VCaP (cell line): Measurements from ENCODE around the gene HSPG2.

ENCODE experiments used
- H3K27ac ChIP-seq: fragments of 450-650 bp; 2 replicates; pipeline ENCODE4 v1.5.1; 2017
- TF ChIP-seq, protein P1 (sequence below): fragments of 450-650 bp; conservative IDR thresholded peaks from 2 replicates; pipeline ENCODE4 v1.5.1; 2017; ENCODE audit warnings: mild to moderate bottlenecking, moderate library complexity

Gene HSPG2

DNA sequence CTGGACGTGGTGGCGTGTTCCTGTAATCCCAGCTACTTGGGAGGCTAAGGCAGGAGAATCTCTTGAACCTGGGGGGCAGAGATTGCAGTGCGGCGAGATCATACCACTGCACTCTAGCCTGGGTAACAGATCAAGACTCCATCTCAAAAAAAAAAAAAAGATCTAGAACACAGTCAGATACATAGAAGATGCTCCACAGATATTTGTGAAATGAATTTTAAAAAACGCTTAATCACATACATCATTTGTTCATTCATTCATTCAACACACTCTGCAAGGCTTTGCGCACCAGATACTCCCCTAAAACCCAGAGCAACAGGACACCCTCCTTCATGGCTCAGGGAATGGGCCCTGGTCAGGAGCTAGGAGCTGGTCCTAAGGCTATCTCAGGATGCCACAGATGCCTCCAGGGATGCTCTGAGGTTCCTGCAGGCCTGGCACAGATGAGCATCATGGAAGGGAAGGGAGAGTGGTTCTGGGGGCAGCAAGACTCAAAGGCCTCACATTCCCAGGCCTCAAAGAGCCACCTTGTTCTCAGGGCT is 6.4 kb downstream of the HSPG2 start:
- H3K27ac ChIP-seq, result no peak overlapping the region
- TF ChIP-seq, protein P1, sequence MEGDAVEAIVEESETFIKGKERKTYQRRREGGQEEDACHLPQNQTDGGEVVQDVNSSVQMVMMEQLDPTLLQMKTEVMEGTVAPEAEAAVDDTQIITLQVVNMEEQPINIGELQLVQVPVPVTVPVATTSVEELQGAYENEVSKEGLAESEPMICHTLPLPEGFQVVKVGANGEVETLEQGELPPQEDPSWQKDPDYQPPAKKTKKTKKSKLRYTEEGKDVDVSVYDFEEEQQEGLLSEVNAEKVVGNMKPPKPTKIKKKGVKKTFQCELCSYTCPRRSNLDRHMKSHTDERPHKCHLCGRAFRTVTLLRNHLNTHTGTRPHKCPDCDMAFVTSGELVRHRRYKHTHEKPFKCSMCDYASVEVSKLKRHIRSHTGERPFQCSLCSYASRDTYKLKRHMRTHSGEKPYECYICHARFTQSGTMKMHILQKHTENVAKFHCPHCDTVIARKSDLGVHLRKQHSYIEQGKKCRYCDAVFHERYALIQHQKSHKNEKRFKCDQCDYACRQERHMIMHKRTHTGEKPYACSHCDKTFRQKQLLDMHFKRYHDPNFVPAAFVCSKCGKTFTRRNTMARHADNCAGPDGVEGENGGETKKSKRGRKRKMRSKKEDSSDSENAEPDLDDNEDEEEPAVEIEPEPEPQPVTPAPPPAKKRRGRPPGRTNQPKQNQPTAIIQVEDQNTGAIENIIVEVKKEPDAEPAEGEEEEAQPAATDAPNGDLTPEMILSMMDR, result no peak

DNA sequence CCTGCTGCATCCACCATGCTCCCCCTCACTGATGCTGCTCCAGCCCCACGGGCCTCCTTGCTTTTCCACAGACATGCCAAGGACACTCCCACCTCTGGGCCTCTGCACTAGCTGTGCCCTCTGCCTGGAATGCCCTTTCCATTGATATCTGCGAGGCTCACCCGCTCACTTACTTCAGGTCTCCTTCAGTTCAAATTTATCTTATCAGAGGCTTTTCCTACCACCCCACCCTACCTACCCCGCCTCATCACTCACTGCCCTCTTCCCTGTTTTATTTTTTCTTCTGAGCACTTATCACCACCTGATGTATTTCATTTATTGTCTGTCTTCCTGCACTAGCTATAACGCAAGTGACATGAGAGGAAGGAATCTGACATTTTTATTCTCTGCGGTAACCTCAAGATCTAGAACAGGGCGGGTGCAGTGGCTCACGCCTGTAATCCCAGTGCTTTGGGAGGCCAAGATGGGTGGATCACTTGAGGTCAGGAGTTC is 7.0 kb downstream of the HSPG2 start:
- TF ChIP-seq, protein P1, result no peak

DNA sequence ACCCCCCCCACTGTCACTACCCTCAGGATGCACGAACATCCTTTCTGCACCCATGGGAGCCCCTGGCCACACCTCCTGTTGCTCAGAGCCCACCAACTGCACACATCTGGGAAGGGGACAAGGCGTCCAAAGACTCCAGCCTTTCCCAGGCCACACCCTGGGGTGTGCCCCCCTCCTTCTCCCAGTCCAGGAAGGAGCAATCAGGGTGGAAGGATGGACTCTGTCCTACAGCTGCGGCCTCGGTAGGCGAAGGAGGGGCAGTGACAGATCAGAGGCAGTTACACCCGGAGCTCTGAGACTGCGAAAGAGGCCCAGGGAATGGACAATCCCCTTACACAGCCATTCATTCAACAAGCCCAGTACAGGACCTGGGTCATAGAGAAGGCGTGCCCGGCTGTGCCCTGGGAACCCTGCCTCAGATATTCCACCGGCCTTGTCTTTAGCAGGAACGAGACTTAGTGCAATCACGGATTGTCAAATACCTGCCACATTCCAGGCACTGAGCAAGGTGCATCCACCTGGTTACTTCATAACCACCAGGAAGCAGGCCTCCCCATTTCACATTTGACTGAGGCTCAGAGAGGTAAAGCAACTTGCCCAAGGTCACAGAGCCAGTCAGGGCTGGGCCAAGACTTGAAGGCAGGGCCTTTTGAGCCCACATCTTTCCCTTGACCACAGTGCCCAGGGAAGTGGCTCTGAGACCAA is 9.4 kb downstream of the HSPG2 start:
- TF ChIP-seq, protein P1, result no peak
- no peak overlapping the region for H3K27ac ChIP-seq

More for the DNA sequence above, 7.0 kb downstream of the HSPG2 start:
- no peak overlapping the region for H3K27ac ChIP-seq

DNA sequence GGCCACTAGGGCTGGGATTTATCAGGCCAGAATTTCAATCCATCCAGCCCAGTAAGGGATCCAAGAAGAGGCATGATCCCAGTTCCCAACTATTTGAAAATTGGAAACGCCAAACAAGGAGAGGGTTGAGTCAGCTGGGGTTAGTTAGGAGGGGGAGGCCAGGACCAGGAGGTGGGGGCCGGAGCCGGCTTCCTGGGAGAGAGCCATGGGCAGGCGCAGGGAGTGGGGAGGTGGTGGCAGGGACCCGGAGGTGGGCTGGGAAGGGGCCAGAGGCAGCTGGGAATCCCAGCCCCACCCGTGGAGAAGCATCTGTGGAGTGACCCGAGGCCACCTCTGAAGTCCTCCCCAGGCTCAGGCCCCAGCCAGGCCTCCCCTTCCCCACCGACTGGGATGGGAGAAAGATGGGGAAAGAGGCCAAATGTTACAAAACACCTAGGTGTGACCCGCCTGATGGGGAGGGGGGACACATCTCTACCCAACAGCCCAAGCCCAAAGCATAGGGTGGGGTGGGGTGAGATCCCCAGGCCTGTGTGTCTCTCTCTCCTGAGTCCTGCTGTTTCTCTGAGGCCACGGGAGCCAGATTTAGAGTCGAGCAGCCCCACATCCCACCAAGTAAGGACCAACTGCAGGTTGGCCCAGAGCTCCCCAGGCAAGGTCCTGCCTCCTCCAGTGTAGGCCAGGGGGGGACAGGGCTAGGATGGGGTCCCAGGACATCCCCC is 10.1 kb downstream of the HSPG2 start:
- TF ChIP-seq, protein P1, result no peak
- H3K27ac ChIP-seq, result no peak overlapping the region

DNA sequence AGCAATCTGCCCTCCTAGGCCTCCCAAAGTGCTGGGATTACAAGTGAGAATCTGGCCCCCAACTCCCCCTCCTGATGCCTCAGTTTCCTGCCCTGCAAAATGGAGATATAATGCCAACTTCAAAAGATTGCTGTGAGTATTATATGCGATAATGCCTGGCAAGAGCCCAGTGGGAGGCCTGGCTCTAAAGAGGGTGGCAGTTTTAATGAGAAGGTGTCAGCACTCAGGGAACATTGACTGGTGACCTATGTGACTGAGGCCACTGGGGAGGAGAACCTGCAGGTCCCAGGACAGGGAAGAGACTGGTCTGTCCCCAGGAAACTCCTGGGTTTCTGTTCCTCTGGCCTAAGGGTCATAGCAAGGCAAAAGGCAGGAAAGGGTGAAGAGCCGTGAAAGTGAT is 11.0 kb downstream of the HSPG2 start:
- TF ChIP-seq, protein P1, result no peak
- H3K27ac ChIP-seq, result no peak overlapping the region

DNA sequence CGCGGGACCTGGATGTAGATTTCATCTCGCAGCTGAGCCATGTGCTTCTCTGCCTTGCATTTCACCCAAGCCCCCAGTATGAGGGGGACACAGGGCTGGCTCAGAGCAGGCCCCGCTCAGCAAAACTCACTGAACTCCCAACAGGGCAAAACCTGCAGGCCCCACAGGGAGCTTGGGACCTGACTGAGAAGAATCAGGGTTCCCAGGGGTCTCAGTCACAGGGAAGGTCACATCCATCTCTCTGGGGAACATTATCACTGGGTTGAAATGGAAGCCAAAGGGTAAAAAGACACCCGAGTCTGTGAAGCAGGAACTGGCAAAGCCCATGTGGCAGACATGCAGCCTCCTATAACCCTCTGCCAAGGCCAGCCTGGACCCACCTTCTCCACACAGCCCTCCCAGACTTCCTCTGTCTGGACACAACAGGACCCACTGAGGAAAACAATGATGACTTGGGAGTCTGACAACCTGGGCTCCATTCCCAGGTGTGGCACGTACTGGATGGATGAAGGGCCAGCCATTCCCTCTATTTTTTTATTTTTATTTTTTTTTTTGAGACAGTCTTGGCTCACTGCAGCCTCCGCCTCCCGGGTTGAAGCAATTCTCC is 11.7 kb downstream of the HSPG2 start:
- TF ChIP-seq, protein P1, result no peak
- no peak overlapping the region for H3K27ac ChIP-seq

DNA sequence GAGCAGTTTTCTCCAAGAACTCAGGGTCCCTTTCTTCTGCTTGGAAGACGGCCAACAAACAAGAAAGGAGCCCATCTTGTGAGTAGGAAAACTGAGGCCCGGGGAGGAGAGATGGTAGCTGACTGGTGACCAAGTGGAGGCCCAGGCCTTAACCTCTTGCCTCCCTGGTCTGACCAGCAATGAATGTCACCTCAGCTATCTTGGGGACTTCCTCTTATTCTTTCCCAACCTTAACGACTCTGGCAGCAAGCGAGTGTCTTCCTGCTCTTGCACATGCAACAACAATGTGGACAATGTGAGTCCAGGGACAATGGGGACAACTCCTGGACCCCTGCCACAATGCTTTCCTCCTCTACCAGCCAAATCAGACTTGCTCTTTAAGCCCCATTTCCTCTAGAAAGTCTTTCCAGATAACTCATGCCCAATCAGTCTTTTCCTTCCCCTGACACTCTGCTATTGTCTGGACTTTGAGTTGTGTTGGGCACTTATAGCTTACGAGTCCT is 12.6 kb downstream of the HSPG2 start:
- TF ChIP-seq, protein P1, result no peak
- H3K27ac ChIP-seq, result no peak overlapping the region
